NCI-H1105 (cell line): Measurements from ENCODE around the gene CHAT.

Experiments used
- DNase-seq: peaks from one replicate; lab custom pipeline; 2025; lab: John Stamatoyannopoulos, UW

CHAT gene

GRCh38 chr10:49597426-49598163 is 16.2 kb upstream of the CHAT start:
- no peak for DNase-seq

DNA sequence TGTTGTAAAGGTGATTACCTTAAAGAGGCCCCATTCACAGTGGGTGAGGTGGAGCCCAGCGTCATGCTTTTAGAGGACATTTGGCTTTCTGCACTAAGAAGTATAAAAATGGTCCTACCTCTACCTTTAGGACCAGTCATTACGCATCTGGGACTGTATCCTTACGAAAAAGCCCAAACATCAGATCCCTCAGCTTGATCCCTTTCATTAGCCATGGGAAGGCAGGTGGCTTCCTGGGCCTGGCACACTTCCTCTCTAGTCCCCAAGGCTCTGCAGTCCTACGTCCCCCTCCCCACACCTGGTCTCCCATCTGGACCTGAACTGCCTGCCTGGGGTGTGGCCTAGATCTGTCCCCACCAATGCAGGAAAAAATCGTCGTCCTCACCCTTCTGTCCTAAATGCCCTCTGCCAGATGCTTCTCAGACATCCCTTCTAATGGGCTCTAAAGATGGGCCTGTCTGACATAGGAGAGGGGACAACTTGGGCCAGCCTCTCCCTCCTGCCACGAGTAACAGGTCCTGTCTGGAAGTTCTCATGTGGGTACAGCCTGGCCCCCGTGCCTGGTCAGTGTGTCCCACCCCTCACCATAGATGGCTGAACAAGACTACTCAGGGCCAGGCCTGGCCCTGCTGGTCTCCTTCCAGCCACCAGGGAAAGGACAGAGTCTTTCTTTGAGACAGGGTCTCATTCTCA is 15.5 kb upstream of the CHAT start:
- no peak for DNase-seq

DNA sequence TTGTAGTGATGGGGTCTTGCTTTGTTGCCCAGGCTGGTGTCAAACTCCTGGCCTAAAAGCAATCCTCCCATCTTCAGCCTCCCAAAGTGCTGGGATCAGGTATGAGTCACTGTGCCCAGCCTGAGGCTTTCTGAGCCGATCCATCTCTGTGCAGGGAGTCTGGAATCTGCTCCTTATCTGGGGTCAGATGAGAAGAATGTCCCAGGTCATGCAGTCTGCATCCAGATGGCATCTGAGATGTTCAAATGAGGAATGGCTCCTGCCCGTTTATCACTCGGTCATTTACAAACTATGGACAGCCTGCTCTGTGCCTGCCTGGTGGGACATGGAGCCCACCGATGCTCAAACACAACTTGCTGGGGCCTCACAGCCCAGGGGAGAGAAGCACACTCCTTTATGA is 14.9 kb upstream of the CHAT start:
- no peak for DNase-seq

DNA sequence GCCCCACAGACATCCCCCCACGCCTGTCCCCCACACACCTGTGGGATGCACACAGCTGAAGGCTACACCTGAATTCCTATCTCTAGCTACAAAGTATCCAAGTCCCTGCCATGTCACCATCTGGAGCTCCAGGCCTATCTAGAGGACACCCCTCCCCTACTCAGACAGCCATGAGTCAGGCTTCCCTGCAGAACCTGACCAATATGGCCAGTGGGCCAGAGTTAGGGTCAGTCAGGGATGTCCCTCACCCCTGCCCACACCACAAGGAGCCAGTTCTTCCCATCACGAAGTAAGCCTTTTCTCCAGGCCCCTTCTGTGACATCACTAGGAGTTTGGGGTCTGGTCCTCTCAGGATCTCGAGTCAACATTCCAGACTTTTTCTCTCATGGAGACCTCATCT is 14.3 kb upstream of the CHAT start:
- DNase-seq: no peak

DNA sequence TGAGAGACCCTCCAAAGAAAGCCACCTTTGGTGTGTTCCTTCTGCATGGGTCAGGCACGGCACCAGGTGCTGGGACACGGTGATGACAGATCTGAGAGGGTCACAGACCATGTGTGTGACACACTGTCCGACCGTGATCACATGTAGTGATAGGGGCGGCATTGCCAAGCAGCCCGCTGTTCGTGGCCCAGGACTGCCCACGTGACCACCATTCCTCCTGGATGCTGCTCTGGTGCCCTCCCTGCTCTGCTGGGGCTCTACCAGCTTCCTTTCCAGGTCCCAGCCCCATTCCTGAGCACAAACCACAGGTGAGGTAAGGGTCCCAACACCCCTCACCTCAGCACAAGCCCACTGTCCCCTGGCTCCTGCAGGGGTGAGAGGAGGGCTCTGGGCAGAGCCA is 13.8 kb upstream of the CHAT start:
- no peak for DNase-seq

GRCh38 chr10:49600781-49601400 is 12.9 kb upstream of the CHAT start:
- no peak for DNase-seq

GRCh38 chr10:49601857-49602256 is 12.0 kb upstream of the CHAT start:
- DNase-seq: no peak

- DNase-seq: no peak
These were observed 11.3 kb upstream of the CHAT start for GRCh38 chr10:49602380-49603023.

DNA sequence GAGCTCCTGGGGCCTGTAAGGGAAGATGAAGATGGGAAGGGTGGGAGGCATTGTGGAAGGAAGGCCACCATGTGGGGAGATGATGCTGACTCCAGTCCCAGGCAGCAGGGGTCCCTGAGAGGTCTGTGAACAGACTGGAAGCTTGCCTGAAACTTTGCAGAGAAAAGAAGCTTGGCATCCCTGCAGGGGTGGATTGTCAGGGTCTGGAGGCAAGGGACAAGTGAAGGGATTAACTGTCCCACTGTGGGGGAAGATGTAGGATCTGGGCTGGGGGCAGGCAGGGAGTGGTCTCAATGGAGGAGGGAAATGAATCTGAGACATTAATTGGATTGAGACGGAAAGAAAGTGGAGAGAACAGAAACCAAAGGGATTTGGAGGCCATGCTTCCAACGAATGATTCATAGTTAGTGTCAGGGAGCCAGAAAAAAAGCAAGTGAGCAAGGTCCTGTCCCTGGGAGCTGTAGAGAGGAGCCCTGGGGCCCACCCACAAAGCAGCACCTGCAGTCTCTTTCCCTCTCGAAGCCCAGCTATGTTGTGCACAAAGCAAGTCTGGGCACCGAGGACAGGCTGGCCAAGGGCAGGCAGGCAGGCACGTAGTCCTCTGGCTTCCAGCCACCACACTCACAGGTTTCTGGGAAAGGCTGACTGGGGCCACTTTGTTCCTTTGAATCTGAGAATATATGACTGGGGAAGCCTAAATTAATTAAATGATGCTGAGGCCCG is 8.5 kb upstream of the CHAT start:
- peak; percentile 75 for DNase-seq

DNA sequence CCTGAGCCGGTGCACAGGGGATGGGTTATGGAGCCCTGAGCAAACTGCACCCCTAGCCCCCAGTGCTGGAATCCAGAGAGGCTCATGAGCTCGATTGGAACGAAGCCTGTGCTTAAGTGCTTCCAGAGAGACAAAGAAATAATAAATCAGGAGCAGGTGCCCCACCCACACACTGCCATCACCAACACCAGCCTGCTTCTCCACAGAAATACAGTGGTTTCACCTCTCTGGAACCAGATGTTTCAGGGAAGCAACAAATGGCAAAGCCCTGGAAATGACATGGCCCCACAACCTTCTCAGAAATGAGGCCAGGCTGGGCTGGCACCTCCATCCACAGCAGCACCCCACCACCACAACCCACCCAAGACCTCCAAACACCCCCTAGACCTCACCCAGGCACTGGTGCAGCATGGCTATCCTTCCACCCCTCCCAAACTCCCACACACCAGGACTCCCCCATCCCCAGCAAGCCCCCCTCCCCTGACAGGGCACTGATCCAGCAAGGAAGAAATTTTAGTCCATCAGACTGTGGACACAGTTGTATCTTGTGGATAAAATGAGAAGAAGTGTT is 7.8 kb upstream of the CHAT start:
- DNase-seq: no peak

- DNase-seq: no peak
These were observed 6.8 kb upstream of the CHAT start for GRCh38 chr10:49606981-49607535.

GRCh38 chr10:49608166-49609005 is 5.5 kb upstream of the CHAT start:
- DNase-seq: no peak

GRCh38 chr10:49609006-49609282 is 4.9 kb upstream of the CHAT start:
- DNase-seq: no peak

- DNase-seq: no peak
These were observed 4.3 kb upstream of the CHAT start for GRCh38 chr10:49609283-49610113.

DNA sequence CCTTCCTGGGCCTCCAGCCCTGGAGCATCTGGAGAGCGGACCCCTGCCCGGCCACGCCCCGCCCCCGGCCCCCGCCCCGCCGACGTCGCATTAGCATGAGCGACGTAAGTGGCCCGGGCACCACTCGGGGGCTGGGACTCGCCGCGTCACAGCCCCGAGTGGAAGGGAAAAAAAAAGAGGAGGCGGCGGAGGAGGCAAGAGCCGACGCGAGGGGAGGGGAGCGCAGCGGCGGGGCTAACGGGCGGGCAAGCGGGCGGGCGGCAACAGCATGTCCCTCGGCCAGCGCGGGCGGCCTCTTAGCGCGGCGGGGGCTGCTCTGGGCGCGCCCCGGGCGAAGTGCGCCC is 3.8 kb upstream of the CHAT start, which contains the start of gene SLC18A3:
TSS of gene SLC18A3 (plus strand) at position 197 of the 344 bp plus-strand sequence. CDS start 431 bp downstream, outside the sequence.
- DNase-seq: peak; percentile 34

DNA sequence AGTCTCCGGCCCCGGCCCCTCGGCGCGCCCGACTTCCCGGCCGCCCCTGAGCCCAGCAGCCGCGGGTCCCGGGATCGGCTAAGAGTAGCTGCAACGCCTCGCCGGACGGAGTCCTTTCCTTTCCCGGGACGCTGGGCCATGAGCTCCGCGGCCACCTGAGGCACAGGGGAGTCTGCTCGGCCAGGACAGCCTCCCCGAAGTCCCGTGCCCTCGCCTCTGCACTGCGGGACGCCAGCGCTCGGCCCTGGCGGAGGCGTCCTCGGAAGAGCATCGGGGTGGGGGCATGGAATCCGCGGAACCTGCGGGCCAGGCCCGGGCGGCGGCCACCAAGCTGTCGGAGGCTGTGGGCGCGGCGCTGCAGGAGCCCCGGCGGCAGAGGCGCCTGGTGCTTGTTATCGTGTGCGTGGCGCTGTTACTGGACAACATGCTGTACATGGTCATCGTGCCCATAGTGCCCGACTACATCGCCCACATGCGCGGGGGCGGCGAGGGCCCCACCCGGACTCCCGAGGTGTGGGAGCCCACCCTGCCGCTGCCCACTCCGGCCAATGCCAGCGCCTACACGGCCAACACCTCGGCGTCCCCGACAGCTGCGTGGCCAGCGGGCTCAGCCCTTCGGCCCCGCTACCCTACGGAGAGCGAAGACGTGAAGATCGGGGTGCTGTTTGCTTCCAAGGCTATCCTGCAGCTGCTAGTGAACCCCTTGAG is 3.2 kb upstream of the CHAT start:
- DNase-seq: no peak

DNA sequence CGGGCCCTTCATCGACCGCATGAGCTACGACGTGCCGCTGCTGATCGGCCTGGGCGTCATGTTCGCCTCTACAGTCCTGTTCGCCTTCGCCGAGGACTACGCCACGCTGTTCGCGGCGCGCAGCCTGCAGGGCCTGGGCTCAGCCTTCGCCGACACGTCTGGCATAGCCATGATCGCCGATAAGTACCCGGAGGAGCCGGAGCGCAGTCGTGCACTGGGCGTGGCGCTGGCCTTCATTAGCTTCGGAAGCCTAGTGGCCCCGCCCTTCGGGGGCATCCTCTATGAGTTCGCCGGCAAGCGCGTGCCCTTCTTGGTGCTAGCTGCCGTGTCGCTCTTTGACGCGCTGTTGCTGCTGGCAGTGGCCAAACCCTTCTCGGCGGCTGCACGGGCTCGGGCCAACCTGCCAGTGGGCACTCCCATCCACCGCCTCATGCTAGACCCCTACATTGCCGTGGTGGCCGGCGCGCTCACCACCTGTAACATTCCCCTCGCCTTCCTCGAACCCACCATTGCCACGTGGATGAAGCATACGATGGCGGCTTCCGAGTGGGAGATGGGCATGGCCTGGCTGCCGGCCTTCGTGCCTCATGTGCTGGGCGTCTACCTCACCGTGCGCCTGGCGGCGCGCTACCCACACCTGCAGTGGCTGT is 2.5 kb upstream of the CHAT start:
- no peak for DNase-seq

GRCh38 chr10:49611816-49612512 is 1.9 kb upstream of the CHAT start:
- no peak for DNase-seq
